ENCODE measurements around the gene PRICKLE2.
"Not testable (repeated sequence)": the region's sequence is repeated elsewhere in the genome, so short reads cannot be mapped to it uniquely, and the experiment has no call there.

PRICKLE2 gene

DNA sequence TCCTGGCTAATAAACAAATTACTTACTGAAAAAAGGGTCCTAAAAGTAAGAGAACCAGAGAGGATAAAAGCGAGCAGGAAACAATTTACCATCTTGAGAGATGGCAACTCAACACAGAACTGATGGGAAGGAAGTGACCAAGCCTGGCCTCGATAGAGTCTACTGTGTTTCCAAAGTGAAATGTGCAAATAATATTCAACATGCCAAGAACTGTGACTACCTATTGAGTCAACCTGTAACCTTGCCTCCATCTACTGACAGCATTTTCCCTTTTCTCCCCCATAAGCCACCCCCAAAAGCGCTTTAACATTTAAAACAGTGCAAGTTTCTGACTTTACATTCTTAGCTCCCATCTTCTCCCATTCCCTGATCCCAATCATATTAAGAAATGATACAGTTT lies 126.6 kb downstream of the PRICKLE2 start:
- DNase-seq (ENCODE audit: low spot score) = no peak

DNA sequence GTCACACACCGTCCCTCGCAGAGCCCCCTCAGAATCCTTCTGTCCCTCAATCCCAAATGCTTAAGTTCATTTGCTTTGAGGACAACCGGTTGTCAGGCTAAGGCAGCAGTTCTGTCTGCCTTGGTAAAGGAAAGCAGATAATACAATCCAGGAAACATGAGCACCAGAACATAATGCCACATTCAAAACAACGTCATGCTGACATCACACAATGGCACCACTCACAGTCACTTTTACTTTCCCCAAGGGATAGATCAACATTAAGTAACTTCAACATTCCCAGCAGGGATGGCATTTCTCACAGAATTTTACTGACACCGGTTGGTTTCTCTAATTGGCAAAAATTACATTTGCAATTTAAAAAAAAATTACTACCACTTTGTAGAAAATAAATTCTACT lies 127.3 kb downstream of the PRICKLE2 start:
- no peak for DNase-seq (ENCODE audit: low spot score)

DNA sequence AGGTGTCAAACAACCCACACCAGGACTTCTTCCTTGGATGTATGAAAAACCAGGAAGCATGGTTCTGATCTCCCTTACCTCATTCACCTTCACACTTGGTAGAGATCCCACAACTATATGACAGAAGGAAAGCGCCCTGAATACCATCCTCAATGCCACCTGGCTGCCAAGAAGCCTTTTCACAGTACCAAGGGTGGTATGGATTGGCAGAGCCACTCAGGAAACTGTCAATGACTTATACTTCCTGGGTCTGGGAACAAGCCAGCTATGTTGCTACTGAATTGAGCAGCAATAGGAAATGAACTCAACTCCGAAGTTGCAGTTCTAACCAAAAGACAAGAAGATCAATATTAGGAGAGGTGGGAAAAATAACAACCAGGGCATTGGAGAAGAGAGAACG lies 129.5 kb downstream of the PRICKLE2 start:
- no peak for DNase-seq (ENCODE audit: low spot score)

DNA sequence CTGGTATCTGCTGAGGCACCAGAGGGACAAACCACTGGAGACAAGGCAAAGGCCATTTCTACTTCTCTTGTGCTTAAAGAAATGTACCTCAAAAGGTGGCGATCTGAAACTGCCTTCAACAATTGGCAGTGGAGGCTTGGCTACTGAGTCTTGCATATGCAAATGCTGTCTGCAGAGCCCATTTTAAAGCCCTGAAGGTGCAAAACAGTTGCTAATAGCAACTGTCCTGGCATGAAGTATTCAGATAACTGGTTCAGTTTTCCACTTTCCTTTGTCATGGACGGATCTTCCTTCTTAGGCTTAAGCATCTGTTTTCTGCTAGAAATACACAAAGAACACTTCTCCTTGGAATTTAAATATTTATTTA lies 130.6 kb downstream of the PRICKLE2 start:
- DNase-seq (ENCODE audit: low spot score) = no peak

DNA sequence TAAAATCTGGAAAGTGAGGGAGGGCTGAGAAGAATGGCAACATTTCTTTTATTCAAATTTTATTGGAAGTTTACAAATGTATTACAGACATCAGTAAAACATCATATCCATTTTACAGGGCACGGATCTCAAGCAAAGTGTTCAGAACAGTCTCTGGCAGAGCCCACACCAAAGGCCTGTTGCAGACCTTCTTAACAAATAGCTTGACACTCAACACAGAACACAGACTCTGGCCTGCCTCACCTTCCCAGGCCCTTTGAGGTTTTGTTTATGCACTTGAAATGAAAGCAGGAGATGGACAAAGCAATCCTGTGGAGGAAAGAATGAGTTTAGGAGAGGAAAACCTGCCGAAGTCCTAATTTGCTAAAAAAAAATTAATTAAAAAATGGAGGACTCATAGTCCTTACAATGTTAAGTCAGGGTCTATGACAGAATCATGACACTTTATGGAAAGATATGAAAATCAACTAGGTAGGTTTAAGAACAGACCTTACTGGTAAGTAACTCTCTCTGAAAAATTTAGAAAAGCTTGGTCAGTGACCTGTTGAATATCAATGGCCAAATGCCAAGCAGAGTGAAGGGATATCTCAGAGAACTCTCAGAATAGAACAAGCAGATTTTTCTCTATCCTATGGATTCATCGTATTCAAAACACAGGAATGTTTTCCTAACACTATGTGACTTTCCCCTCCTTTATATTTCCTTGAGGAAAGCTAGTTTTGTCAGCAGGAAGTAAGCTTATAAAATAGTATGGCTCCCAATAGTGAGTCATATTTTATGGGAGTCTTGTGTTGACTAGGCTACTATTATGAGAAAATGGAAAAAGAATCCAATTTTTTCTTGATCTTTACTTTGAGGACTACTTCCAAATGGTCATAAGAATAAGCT lies 131.2 kb downstream of the PRICKLE2 start:
- no peak for DNase-seq (ENCODE audit: low spot score)

DNA sequence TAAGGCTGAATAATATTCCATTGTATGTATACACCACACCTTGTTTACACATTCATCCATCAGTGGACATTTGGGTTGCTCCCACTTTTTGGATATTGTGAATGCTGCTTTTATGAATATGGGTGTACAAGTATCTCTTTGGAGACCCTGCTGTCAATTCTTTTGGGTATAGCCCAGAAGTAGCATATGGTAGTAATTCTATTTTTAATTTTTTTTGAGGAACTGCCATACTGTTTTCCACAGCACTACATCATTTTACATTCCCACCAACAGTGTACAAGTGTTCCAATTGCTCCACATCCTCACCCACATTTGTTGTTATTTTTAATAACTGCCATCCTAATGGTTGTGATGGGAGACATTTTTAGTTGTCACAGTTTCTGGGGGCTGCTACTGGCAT lies 132.1 kb downstream of the PRICKLE2 start:
- no peak for DNase-seq (ENCODE audit: low spot score)

DNA sequence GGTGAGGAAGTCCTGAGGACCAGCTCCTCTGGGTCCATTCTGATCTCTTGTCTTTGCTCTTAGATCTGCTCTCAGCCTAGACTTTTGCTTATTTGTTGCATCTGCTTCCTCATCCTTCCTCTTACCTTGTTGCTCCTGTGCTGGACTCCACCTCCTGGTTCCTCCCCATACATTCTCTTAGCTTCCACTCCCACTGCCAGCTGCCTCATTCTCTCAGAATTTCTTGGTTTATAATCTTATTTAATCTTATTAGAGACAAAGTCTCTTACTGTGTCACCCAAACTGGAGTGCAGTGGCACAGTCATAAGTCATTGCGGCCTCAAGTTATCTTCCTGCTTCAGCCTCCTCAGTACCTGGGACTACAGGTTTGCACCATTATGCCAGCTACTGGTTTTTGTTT lies 133.8 kb downstream of the PRICKLE2 start:
- DNase-seq (ENCODE audit: low spot score) = no peak

DNA sequence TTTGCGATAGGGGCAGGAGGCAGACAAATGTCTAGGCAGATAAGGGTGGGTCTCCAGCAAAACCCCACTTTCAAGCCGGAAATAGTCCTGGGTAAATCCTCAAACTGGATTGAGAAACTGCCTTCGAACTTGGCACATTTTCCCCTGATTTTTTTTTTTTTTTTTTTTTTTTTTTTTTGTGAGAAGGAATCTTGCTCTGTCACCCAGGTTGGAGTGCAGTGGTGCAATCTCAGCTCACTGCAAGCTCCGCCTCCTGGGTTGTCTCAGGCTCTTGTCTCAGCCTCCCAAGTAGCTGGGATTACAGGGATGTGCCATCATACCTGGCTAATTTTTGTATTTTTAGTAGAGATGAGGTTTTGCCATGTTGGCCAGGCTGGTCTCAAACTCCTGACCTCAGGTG lies 135.9 kb downstream of the PRICKLE2 start:
- DNase-seq (ENCODE audit: low spot score) = not testable (repeated sequence)

DNA sequence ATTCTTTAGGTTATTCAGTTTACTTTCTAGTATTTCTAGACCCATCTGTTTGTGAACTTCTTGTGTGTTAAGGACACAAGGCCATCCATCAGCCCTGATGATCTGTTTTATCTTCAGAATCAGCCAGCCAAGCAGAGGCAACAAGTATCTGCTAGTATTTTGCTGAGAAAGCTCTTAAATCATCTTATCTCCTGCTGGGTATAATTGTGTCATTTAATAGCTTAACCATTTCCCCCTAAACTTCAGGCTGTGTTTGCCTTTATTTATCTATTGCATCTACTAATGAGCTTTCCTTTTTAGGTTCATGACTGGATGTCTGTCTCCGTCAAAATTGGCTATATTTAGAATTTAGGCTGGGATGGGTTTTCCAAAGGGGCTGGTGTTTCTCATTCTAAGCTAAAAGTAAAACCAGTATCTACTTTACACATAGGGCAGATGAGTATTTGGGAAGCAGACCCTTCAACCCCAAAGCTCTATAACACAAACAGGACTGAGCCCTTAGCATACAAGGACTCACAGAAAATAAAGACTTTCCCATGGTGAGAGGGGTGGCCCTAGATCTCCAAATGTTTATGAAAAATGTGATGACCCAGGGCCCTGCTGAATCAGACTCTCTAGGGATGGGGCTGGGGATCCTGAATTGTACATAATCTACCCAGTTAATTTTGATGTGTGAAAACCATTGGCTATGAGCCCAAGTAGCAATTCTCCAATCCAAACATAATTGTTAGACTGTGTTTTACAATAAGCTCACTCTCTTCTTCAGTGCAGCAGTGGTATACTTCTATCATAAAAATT lies 136.7 kb downstream of the PRICKLE2 start:
- DNase-seq (ENCODE audit: low spot score) = no peak

DNA sequence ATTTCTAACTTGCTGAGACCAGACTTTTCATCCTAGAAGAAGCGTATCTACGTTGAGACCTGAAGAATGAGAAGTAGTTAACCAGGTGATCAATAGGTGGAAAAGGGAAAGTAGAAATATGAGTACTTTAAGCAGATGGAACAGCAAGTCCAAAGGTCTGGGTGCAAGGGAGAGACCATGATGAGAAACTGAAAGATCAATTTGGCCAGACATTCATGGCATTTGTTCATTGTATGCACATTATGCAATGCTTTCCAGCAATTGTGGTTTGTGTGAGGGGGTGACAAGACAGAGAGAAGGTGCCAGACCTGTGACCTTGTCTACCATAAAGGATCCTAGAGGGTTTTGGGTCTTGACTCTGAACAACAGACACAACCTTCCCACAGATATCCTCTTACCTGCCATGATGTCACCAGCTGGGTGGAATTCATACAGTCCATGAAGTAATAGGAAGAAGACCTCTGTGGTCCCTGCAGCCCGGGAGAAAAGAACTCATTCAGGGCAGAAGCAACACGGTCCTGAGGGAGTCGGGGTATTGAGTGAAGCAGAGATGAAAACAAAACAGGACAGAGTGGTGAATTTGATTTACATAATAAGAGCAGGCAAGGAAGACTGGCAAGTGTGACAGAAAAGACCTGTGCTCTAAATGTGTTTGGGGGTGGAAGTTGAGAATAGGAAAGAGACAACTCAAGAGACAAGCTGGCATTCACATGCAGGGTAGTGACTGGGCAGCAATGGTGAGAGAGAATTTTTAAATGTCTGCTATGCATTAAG lies 138.6 kb downstream of the PRICKLE2 start:
- DNase-seq (ENCODE audit: low spot score) = no peak

DNA sequence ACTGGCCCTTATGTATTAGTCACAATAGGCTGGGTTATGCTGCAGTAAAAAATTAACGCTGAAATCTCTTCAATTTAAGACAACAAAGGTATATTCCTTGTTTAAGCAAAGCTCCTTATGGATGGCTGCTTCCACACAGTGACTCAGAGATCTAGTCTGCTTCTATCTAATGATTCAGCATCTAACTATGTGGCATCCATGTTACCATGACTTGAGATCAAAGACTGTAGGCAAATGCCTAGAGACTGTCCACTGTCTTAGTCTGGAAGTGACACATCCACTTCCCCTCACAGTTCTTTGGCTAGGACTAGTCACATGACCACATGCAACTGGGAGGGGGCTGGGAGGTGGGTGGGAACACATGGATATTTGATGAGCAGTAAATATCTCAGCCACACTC lies 140.6 kb downstream of the PRICKLE2 start:
- DNase-seq (ENCODE audit: low spot score) = no peak

DNA sequence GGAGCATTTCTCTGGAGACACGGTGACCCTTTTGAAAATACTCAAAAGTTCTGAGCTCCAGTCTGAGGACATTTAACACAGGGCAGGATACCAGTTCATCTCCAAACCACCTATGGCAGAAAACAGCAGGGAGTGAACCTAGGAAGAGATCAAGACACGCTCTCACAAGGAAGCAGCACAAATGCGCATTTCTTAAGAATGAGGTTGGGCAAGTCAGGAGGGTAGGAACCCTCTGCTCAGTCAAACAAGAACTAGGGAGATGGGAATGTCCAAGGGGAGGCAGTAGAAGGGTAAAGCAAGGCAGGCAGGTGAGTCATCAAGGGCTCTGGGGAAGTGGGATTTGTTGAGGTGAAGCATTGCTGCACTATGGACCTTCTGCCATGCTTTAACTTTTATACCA lies 141.7 kb downstream of the PRICKLE2 start:
- no peak for DNase-seq (ENCODE audit: low spot score)

DNA sequence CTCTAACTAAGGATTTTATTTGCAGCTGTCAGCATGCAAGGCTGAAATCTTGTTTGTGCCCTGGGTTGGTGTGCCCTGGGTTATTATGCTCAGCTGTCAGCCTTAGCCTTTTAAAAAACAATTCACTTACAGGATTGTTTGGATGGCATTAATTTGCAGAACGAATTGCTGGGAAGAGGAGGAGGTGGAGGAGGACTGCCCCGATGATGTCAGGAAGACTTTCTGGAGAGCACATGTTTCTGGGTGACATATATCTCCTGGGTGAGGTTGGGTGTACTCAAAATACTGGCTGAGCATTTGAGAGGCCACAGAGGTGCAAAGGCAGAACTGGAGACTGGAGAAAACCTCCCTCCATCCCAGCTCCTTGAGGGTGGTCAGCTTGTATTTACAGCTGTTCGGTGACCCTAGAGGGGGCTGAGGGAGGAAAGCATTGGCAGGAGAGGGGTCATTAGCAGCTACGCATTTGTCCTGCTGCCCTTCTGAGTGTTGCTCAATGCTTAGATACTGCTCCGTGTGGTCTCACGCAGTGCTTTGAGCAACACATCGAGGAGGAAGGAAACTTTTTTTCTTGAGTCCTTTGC lies 142.2 kb downstream of the PRICKLE2 start:
- DNase-seq (ENCODE audit: low spot score) = no peak

DNA sequence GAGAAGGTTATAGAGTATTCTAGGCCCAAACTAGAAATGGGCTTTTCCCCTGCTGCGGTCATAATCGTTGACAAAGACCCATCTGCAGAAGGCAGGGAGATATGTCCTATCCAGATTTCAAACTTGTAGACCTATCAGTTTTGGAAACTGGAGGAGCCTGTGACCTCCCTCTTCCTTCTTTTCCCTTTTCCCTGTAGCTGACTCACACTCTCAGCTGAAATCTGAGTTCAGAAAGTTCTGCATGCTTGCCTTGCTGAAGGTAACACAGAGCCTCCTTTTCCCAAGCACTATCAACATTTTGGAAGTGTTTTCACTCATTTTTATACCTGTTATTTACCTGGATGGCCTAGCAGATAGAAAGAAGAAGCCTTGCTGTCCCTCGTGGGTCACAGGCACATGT lies 142.9 kb downstream of the PRICKLE2 start:
- DNase-seq (ENCODE audit: low spot score) = no peak

DNA sequence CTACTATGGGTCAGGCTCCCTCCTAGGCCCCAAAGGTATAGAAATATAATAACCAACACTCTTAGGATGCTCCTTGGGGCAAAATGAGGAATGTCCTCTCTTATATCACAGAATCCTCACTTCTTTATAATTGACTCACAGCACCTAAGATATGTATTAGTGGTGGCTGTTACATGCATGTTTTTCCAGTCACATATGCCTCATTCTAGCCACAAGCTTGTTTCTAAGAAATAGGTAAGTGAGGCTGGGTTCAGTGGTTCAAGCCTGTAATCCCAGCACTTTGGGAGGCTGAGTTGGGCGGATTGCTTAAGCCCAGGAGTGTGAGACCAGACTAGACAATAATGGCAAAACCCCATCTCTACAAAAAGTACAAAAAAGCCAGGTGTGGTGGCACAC lies 144.0 kb downstream of the PRICKLE2 start:
- no peak for DNase-seq (ENCODE audit: low spot score)

DNA sequence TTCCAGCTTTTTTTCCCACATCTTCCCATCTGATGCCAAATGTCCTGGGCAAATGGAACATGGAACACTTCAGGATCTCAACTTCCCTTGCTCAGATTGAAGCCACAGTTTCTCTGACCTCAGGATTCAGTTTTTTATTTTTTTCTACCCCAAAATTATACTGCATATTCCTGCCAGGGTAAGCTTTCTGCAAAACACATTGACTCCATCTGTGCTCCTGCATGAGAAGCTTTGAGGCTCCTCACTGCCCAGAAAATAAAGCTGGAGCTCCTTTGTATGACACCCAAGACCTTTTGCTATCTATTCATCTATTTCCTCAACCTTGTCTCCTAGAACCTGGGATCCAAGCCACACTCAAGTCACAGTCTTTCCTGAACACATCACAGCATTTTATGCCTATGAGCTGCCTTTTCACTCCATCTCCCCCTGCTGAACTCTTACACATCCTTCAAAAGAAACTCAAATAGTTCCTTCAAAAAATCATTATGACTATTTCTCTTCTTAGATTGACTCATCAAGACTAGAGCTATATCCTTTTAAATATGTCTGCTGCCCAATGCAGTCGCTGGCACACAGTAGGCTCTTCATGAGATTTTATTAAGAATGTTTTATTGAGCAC lies 144.5 kb downstream of the PRICKLE2 start:
- DNase-seq (ENCODE audit: low spot score) = no peak

DNA sequence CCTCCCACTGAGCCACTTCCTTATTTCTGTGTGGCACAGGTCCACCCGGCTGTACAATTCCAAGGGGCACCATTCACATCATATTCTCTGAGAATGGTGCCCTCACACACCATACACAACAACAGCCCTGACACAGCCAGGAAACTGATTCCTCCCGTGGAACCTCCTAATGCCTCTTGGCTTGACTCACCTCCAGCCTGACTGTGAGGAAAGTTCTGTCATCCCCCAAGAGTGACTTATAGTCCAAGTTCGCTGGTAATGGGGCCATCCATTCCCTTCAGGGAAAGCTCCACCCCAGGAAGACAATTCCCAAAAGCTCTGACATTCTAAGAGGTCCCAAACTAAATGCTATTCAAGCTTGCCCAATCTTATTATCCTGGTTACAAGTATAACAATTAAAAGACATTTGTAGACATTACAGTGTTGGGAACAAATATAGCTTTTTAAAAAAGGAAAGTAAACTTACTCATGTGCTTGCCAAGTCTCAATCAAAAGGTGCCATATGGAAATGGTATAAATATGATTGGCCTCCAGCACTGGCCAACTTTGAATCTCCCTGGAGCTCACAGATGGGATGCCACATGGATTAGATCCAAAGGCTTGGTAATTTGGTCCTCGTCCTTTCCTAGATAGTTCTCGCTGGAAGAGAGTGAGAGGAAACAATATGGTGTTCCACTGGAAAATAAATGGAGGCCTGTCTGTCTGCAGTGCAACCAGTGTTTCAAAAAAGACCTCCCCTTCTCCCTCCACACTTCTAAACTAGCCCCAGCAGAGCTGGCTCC lies 145.7 kb downstream of the PRICKLE2 start:
- peak; percentile 33 for DNase-seq (ENCODE audit: low spot score)

DNA sequence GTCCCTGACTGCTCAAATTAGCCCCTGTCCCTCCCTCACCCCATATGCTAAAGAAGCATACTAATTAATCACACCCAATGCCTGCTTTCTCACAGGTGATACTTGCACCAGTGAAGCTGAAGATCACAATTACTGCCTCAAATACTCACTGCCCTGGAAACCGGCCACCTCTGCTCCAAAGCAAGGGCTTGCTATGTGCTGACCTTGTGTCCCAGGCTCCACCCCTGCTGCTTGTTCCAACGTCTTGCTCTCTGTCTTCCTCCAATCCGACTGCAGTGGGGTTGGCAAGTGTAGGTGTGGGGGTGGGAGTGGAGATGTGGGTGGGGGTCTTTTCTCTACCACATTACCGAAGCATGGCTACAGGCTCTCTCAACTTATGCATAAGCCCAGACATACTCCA lies 146.3 kb downstream of the PRICKLE2 start:
- DNase-seq (ENCODE audit: low spot score) = no peak

DNA sequence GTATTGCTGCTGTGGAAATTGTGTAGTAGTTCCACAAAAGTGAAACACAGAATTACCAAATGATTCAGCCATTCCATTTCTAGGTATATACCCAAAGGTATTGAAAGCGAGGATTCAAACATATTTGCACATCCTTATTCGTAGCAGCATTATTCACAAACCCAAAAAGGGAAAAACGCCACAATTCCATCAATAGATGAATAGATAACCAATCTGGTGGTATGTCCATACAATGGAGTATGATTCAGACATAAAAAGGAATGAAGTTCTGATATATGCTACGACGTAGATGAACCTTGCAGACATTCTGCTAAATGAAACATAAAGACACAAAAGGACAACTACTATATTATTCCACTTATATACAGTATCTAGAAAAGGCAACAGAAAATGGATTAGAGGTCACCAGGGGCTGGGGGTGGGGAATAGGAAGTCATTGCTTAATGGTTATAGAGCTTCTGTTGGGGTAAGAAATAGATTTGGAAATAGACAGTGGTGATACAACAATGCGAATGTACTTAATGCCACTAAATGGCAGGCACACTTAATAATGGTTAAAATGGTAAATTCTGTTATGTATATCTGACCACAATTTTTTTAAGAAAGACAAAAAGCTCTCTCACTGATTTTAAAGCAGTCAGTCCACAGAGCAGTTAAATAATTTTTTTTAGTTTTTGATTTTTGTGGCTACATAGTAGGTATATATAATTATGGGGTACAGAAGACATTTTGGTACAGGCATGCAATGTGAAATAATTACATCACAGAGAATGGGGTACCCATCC lies 150.2 kb downstream of the PRICKLE2 start:
- DNase-seq (ENCODE audit: low spot score) = no peak

DNA sequence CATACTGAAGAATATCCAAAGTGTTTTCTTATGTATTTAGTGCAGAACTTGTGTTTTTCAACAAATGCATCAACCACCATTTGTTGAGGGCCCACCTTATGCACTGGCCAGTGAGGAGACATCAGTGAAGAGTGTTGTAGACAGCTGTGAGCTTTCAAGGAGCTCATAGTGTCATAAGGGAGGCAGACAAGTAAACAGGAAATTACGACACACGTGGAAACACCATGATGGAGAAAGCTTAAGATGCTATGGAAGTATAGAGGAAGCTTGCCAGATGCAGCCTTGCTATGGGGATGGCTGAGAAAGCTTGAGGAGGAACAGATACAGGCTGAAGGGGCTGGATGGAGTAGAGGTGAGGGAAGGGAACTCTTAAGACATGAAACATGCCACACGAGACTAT lies 151.2 kb downstream of the PRICKLE2 start:
- no peak for DNase-seq (ENCODE audit: low spot score)

Measured in GM03348 (cell line).